ACC112 (cell line): ENCODE data around the gene FNDC11.
"Not testable (repeated sequence)": the region's sequence is repeated elsewhere in the genome, so short reads cannot be mapped to it uniquely, and the experiment has no call there.

ENCODE experiments used
- H2AFZ ChIP-seq: fragments of 200-600 bp; sonication (generic); one replicate; pipeline ENCODE4 v1.6.0; 2017; ENCODE audit warnings: antibody characterized with exemption, low read length; ENCODE audit not compliant: unreplicated experiment
- H3K27ac ChIP-seq: fragments of 200-600 bp; sonication (generic); 2 replicates; pipeline ENCODE4 v1.5.1; 2014; ENCODE audit warnings: low read depth, mild to moderate bottlenecking, antibody characterized with exemption, low read length, moderate library complexity
- H3K27me3 ChIP-seq: fragments of 200-600 bp; sonication (generic); 2 replicates; pipeline ENCODE4 v1.6.1; 2014; ENCODE audit warnings: mild to moderate bottlenecking, antibody characterized with exemption, low read length, moderate library complexity, mixed read lengths; ENCODE audit not compliant: insufficient read depth
- H3K36me3 ChIP-seq: fragments of 200-600 bp; sonication (generic); 2 replicates; pipeline ENCODE4 v1.6.1; 2016; ENCODE audit warnings: mild to moderate bottlenecking, antibody characterized with exemption, low read length, moderate library complexity, mixed read lengths; ENCODE audit not compliant: insufficient read depth
- H3K4me1 ChIP-seq: fragments of 200-600 bp; sonication (generic); one replicate; pipeline ENCODE4 v1.6.1; 2016; ENCODE audit warnings: low read length, mixed read lengths; ENCODE audit not compliant: insufficient read depth, unreplicated experiment, control insufficient read depth
- H3K4me3 ChIP-seq: fragments of 200-600 bp; sonication (generic); 2 replicates; pipeline ENCODE4 v1.5.1; 2014; ENCODE audit warnings: mild to moderate bottlenecking, low read depth, low read length
- H3K79me2 ChIP-seq: fragments of 200-600 bp; sonication (generic); one replicate; pipeline ENCODE4 v1.6.0; 2016; ENCODE audit warnings: low read length; ENCODE audit not compliant: control insufficient read depth, unreplicated experiment, insufficient read depth

The FNDC11 gene

GRCh38 chr20:63556873-63557478 lies 3.0 kb downstream of the FNDC11 start:
- H3K79me2 ChIP-seq, result no peaks in the 10 kb centered on the region
- H3K27me3 ChIP-seq, result no peaks in the 10 kb centered on the region
- H3K4me1 ChIP-seq, result peaks cover 3% of the 10 kb centered on the region
- no peak overlapping the region for H2AFZ ChIP-seq
- no peak overlapping the region for H3K4me3 ChIP-seq
- H3K36me3 ChIP-seq, result peaks cover 24% of the 10 kb centered on the region
- no peak overlapping the region for H3K27ac ChIP-seq

GRCh38 chr20:63557481-63557891 lies 3.5 kb downstream of the FNDC11 start:
- peaks cover 27% of the 10 kb centered on the region for H3K36me3 ChIP-seq
- no peak overlapping the region for H2AFZ ChIP-seq
- no peak overlapping the region for H3K27ac ChIP-seq
- H3K27me3 ChIP-seq, result no peaks in the 10 kb centered on the region
- H3K4me1 ChIP-seq, result peaks cover 3% of the 10 kb centered on the region
- no peaks in the 10 kb centered on the region for H3K79me2 ChIP-seq
- no peak overlapping the region for H3K4me3 ChIP-seq

GRCh38 chr20:63558804-63559484 lies 5.0 kb downstream of the FNDC11 start:
- Histone ChIP-seq H3K27ac (no peak overlapping the region), H3K4me3 (no peak overlapping the region), H2AFZ (no peak overlapping the region), H3K79me2 (no peaks in the 10 kb centered on the region), H3K4me1 (no peaks in the 10 kb centered on the region), H3K36me3 (peaks cover 38% of the 10 kb centered on the region), H3K27me3 (no peaks in the 10 kb centered on the region)

- peaks cover 45% of the 10 kb centered on the region for H3K36me3 ChIP-seq
- not testable (repeated sequence) for H3K4me3 ChIP-seq, H3K27ac ChIP-seq
Measured at GRCh38 chr20:63559485-63560332, 5.8 kb downstream of the FNDC11 start.

GRCh38 chr20:63560333-63560805 lies 6.4 kb downstream of the FNDC11 start:
- Histone ChIP-seq H3K27me3 (no peaks in the 10 kb centered on the region), H3K36me3 (peaks cover 50% of the 10 kb centered on the region), H2AFZ (no peak overlapping the region), H3K27ac (no peak overlapping the region), H3K4me1 (no peaks in the 10 kb centered on the region), H3K79me2 (no peaks in the 10 kb centered on the region), H3K4me3 (no peak overlapping the region)

More at GRCh38 chr20:63559485-63560332, 5.8 kb downstream of the FNDC11 start:
- not testable (repeated sequence) for H3K27me3 ChIP-seq, H3K4me1 ChIP-seq, H2AFZ ChIP-seq, H3K79me2 ChIP-seq

- Histone ChIP-seq H3K79me2 (no peaks in the 10 kb centered on the region), H3K4me1 (no peaks in the 10 kb centered on the region), H3K27me3 (no peaks in the 10 kb centered on the region), H3K27ac (no peak overlapping the region), H3K36me3 (peaks cover 53% of the 10 kb centered on the region), H2AFZ (no peak overlapping the region), H3K4me3 (no peak overlapping the region)
Measured at GRCh38 chr20:63560856-63561609, 7.1 kb downstream of the FNDC11 start.

- H3K79me2 ChIP-seq, result peaks cover 2% of the 10 kb centered on the region
- H3K4me3 ChIP-seq, result no peak overlapping the region
- H3K4me1 ChIP-seq, result no peaks in the 10 kb centered on the region
- no peak overlapping the region for H3K27ac ChIP-seq
- no peak overlapping the region for H2AFZ ChIP-seq
- H3K36me3 ChIP-seq, result peaks cover 61% of the 10 kb centered on the region
- no peaks in the 10 kb centered on the region for H3K27me3 ChIP-seq
Measured at GRCh38 chr20:63561624-63562396, 7.9 kb downstream of the FNDC11 start.

- Histone ChIP-seq H3K79me2 (peaks cover 4% of the 10 kb centered on the region), H3K36me3 (peaks cover 70% of the 10 kb centered on the region), H3K27me3 (no peaks in the 10 kb centered on the region), H3K4me1 (no peaks in the 10 kb centered on the region), H3K4me3 (no peak overlapping the region), H3K27ac (no peak overlapping the region), H2AFZ (no peak overlapping the region)
Measured at GRCh38 chr20:63562461-63563224, 8.7 kb downstream of the FNDC11 start.

- no peak overlapping the region for H2AFZ ChIP-seq
- no peak overlapping the region for H3K4me3 ChIP-seq
- H3K4me1 ChIP-seq, result no peaks in the 10 kb centered on the region
- H3K27ac ChIP-seq, result no peak overlapping the region
- H3K27me3 ChIP-seq, result no peaks in the 10 kb centered on the region
- H3K36me3 ChIP-seq, result peaks cover 74% of the 10 kb centered on the region
- peaks cover 8% of the 10 kb centered on the region for H3K79me2 ChIP-seq
Measured at GRCh38 chr20:63563225-63563935, 9.4 kb downstream of the FNDC11 start.
